Stimulated activated CD8-positive, alpha-beta memory T cell treated with anti-CD3 and anti-CD28 coated beads, Interleukin-4, amount 100 ng/mL, for 4 hours (primary cell): ENCODE measurements around the gene DYNLT2.
"Not testable (repeated sequence)": the region's sequence is repeated elsewhere in the genome, so short reads cannot be mapped to it uniquely, and the experiment has no call there.

Source experiments
- DNase-seq, 2 donors: peaks; one replicate each; pipeline ENCODE4 v3.0.0-alpha.2; 2020; ENCODE audit warnings: low read depth in 2 of 2, low spot score in 1 of 2

Gene DYNLT2

GRCh38 chr6:169783971-169784820 lies 32.8 kb upstream of the DYNLT2 start:
- no peak for DNase-seq

DNA sequence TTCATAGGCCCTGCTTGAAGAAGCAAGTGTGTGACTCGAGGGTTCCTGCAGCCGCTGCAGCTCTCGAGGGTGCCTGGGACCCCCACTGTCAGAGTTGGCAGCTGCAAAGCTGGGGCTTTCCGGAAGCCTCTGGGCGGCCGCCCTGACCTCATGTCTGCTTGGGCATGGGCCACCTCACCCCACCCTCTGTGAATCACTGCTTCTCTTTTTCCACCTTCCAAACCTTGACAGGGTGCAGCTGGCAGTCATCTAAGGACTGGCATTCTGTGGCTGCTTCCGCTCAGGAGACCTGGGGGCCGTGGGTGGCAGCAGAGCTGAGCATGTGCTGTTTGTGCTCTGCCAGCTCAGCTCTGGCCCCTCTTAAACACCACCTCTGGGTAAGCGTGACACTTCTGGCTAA lies 32.0 kb upstream of the DYNLT2 start:
- DNase-seq: no peak

DNA sequence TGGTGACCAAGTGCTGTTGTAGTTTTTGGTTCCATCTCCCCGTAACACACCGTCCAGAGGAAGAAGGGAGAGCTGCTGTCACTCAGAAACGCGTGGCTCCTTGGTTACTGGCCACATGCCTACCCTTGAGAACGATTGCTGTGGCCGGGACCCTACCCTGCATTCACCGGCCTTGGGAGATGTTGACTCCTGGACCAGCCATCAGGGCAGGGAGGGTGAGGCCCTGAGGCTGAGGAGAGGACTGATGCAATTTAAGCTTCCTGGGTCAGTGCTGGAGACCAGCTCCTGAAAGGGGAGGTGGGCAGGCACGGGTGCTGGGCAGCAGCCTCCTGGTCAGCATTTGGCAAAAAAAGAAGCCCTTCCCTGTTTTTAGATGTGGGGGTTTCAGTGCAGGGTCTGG lies 31.6 kb upstream of the DYNLT2 start:
- no peak for DNase-seq

DNA sequence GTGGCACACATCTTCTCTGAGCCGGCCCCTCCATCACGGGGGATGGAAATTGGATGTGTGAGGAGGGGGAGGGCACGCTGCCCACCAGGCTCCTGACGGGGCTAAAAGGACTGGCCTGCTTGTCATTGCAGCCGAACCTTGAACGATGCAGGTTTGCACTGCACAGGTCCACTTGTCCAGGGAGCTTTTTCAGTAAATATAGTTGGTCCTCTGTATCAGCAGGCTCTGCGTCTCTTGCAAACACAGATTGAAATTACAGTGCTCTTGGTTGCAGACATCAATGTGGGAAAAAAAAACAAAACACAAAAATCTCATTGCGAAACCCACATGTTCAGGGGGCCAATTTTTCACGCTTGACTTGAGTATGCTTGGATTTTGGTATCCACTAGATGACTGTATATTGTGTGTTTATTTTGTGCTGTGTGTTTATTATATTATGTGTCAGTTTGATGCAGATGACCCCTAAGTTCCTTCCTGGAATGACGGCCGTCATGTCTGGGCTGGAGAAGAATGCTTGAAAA lies 29.3 kb upstream of the DYNLT2 start:
- no peak for DNase-seq

DNA sequence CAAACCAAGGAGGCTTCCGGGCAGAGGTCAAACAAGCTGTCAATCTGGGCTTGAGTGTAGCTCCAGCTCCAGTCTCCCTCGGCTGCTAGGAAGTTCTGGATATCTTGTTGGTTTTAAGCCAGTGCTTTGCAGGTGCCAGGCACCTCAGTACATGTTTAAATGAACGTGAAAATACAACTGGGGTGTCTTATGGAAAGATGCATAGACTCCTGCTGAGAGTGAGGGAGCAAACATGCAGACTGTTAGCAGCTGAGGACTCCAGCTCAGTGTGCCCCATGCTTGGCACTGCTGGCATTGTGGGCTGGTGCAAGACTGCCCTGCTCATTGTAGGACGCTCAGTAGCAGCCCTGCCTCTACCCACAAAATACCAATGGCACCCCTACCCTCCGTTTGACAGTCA lies 28.5 kb upstream of the DYNLT2 start:
- DNase-seq: no peak

GRCh38 chr6:169779092-169779815 lies 27.9 kb upstream of the DYNLT2 start:
- DNase-seq: no peak

DNA sequence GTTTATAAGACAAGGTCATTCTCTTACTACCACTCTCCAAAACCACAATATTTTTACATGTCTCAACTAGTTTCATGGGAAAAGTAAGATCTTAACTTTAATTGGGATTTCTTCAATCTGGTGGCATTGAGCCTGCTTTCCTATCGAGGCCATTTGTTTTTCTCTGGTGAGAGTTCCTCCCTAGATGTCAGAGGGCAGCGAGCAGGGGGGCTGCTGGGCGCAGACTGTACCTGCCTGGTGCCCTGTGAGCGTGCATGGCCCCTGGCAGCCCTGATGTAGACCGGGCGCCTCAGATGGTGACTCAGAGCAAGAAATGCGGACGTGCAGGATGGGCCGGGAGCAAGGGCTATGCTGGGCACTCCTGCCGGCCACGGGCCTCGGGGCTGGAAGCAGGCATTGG lies 27.3 kb upstream of the DYNLT2 start:
- no peak for DNase-seq

DNA sequence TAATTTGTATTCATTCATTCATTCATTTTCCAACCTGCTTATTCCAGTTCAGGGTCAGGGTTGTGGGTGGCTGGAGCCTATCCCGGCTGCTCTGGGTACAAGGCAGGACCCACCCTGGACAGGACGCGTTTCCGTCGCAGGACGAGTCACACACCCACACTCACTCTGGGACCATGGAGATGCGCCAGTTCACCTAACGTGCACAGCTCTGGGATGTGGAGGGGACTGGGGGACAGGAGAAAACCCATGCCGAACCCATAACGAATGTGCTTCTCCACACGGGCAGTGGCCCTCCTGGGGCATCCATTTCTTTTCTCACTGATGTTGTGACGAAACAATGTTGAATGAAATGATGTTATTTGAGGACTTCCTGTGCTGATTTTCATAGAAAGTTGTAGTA lies 26.5 kb upstream of the DYNLT2 start:
- DNase-seq: no peak

DNA sequence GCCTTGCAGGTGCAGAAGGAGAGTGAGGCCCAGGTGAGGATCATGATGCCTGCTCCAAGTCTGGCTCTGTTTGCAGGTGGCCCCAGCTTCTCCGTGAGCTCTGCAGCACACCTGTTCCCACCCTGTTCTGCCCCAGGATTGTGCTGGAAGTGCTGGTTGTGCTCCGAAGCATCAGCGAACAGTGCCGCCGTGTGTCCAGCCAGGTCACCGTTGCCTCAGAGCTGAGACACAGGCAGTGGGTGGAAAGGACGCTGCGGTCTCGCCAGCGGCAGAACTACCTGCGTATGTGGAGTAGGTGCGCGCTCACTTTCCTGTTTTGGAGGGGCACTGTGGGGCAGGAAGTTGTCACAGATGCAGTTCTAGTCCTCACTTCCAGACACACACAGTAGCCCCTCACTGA lies 25.0 kb upstream of the DYNLT2 start:
- DNase-seq: no peak

DNA sequence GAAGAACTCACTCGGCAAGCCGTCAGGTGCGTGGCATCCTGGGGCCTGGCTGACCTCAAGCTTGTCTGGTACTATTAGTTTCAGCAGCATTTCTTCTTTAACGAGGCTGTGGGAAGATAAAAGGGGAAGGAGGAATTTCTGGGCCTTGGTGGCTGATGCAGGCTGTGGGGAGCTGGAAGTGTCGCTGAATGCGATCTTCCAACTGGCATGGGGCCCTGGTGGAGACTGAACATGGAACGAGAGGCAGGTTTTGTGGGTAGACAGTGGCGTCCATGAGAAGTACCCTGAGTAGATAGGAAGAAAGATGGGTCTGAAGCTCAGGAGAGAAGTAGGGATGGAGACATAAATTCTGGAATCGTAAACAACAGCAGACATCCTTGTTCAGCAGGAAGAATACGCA lies 23.9 kb upstream of the DYNLT2 start:
- no peak for DNase-seq

GRCh38 chr6:169774347-169774746 lies 23.0 kb upstream of the DYNLT2 start:
- no peak for DNase-seq

DNA sequence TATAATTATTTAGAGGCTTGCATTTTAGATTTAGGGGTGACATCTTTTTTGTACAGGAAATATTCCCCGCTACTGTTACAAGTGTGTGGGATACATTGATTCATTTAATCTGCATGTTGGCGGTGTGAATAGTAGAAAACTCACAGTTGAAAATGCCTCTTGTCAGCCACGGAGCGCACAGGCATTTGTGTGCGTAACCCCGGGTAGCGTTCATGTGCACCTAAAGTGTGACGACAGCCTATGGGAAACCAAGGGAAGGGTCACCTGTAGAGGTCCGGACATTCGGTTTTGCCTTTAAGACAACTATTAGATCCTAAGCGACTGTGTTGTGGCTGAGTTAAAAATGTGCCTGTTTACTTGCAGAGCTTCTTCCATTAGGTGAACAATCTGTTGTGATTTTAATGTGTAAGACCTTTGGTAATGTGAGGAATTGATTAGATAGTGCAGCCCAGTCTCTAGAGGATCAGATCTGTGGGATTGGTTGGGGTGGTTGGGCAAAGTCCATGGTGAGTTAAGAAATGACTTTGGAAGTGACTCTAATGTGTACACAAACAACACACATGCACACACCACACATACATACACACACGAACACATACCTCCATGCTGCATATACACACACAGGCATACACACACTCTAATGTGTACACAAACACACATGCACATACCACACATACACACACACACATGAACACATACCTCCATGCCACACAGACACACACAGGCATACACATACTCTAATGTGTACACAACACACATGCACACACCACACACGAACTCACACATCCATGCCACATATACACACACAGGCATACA lies 15.8 kb upstream of the DYNLT2 start:
- no peak for DNase-seq

GRCh38 chr6:169766232-169766631 lies 14.9 kb upstream of the DYNLT2 start:
- no peak for DNase-seq

- not testable (repeated sequence) for DNase-seq
Measured at GRCh38 chr6:169765789-169766188, 14.4 kb upstream of the DYNLT2 start.

- DNase-seq: no peak
Measured at GRCh38 chr6:169763881-169764280, 12.5 kb upstream of the DYNLT2 start.

GRCh38 chr6:169763308-169763707 lies 11.9 kb upstream of the DYNLT2 start:
- DNase-seq: no peak

- no peak for DNase-seq
Measured at GRCh38 chr6:169755162-169755561, 3.8 kb upstream of the DYNLT2 start.

GRCh38 chr6:169752074-169752623 lies 777 bp upstream of the DYNLT2 start:
- no peak for DNase-seq

GRCh38 chr6:169746556-169746955 lies 4.8 kb downstream of the DYNLT2 start:
- no peak for DNase-seq

DNA sequence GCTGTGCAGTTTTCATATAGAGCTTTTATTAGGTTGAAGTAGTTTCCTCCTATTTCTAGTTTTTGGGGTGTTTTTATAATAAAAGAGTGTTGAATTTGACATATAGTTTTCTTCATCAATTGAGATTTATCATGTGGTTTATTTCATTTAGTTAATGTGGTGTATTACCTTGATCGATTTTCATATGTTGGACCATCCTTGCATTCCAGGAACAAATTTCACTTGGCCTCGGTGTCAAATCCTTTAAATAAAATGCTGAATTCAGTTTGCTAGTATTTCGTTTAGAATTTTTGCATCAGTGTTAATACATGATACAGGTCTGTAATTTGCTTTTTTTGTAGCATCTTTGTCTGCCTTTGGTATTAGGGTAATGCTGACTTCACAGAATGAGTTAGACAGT lies 6.0 kb downstream of the DYNLT2 start:
- DNase-seq: no peak

DNA sequence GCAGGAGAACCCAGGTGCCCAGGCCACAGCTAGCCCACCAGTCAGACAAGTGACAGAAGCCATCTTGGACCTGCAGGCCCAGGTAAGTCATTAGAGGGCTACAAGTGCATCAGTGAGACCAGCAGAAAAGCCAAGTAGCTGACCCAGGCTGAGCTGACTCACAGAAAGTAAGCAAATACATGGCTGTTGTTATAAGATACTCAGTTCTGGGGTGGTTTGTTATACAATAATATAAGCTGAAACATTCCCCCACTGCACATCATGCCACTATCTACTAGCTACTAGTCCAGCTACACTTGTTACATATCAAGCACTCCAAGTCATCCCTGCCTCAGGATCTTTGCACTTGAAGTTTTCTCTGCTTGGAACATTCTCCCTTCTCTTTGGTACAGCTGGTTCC lies 10.0 kb downstream of the DYNLT2 start:
- DNase-seq: no peak
